ENCODE data around the gene FBXL13. TPM values are rescaled to one million over a fixed set of nuclear protein-coding genes. Genes with fewer than 3 reads are reported as not detected.
A peak's percentile ranks its signal among the peaks of the same experiment; 100 is the strongest.
"Not testable (repeated sequence)": the region's sequence is repeated elsewhere in the genome, so short reads cannot be mapped to it uniquely, and the experiment has no call there.

FBXL13 gene
- total RNA-seq, 1 experiment from 2014 or later, result 0.63 TPM

DNA sequence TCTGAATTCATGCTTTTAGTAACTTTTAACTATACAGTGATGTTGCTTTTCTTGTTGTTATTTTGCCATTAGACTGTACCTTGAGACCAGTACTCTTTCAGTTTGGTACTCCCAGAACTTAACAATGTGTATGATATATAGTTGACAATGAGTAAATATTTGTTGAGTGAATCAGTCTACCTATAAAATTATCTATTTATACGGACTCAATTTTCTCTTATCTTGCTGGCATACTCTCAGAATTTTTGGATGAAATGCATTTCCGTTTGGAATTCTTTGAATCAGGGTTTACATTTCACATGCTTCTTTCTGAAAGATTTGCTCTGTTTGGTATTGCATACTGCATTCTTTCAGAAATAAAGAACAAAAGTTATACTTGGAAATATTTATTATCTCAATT, 209.6 kb downstream of the FBXL13 start:
- DNase-seq (ENCODE audit: low read depth), result no peak

DNA sequence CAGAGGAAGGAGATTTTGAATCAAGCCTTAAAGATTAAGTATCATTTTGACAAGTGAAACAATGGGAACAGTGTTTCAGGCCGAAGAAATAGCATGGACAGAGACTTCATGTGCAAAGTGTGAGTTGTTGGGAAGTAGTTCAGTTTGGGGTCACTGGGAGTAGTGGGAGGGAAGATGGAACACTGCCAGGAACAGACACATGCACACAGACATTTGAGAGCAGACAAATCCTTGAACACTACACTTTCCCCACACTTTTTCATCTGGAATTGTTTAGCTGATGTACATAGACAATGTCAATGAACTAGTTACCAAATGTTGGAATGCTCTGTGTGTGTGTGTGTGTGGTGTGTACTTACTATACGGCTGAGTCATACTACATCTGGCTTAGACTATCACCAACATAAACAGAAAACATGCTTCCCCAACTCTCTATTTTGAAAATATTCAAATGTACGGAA, 214.2 kb downstream of the FBXL13 start:
- peak; percentile 84 for DNase-seq (ENCODE audit: low read depth)

DNA sequence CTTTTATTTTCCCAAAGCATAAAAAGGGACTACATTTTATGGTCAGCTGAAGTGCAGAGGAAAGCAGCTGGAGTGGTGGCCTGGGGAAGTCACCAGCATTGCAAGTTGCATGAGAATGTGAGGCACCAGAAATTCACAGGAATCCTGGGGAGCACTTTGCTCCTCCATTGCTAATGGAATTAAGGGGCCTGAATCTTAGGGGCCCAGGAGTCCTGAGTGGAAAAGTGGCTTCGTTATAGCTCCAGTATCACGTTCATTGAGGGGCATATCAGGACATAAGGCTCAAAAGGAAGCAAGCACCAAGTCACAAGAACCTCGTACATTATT, 214.8 kb downstream of the FBXL13 start:
- DNase-seq (ENCODE audit: low read depth), result no peak

DNA sequence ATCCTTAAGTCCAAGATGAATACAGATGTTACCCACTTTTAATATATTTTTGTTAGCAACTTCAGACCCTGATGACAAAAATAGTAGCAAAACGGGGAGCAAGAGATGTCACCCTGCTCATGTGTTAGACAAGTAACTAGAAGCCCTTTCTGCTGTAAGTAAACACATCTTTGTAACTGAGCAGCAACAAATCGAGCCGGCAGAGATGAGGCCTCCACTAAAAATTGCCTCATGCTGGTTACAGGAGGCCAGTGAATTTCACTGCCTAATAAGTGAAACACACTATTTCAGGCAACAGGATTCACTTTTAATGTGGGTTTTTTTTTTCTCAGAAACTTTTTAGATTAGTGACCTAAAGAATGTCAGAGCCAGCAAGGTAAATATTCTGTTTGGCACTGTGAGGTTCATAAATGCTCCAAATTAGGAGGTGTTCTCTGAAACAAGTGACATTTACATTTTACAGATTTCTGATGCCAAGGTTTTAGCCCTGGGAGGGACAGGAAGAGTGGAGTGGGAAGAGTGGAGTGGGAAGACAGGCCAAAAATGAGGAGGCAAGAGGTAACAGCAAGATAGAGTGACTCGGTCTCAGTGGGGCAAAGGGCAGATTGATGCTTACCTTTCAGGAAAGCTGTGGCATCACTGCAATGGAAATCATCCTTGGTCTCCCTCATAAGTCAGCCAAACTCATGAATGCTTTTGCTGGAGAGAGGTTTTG, 215.4 kb downstream of the FBXL13 start:
- DNase-seq (ENCODE audit: low read depth), result peak; percentile 34

DNA sequence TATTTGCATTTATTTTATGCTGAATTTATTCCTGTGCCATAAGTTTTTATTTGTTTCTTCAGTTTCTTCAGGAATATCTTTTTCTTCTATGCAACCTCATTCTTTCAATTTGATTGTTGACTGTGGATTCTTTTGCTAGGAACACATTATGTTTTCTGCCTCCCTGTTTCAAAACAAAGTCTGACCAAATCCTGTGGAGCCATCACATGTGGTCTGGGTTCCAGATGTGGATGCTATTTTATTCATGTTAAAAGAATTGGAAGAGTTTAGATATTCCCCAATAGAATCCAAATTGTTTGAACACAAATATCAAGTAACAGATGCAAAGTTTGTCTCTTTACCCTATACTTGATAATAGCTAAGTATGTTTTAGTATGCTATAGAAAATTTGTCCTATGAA, 218.6 kb downstream of the FBXL13 start:
- no peak for DNase-seq (ENCODE audit: low read depth)

DNA sequence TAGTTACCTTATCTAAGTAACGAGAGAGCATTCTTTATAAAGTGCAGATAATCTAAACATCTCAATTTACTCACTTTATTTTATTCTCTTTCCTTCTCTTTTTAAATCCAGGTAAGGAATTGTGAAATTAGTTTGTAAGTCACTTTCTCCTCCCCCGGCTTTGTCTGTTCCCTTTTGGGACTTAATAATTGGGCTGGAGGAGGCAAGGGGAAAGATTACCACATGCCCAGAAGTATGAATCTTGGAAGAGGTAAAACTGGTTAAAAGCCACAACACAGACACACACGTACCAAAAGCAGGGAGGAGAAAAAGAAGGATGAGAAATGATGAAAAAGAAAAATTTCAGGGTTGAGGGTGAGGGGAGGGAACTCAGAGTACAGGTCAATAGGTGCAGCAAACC, 225.1 kb downstream of the FBXL13 start:
- DNase-seq (ENCODE audit: low read depth), result no peak

DNA sequence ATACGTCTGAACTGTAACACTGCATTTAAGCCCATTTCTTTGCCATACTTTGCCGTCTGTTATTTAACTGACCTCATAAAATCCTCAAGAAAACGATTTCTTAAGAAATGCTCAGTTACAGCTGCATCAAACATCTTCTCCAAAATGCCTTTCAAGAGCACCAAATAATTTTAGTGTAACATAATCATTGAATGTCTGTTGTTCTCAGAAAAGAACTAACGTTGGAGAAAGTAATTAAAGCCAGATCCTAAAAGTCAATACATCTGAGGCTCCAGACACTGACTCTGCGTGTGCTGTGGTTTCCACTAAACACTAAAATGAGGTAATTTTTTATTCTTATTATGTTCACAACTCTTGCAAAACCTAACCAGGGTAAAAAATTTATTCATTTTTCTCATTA, 225.5 kb downstream of the FBXL13 start:
- DNase-seq (ENCODE audit: low read depth), result no peak

DNA sequence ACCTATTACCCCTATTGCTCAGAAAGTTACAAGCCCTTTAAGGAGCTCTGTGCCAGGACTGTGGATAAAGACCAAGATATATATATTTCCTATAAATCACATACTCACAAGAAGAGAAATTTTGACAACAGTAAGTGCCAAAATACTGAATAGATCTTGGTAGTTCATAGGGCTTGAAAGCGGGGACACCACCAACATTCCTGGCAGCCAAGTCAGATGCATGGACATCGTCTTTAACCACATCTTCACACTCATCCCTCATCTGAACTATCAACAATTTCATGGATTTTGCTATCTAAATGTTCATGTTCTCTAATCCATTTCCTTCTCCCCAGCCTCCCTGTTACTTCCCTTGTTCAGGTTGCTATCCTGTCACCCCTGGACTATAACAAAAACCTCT, 229.2 kb downstream of the FBXL13 start:
- peak; percentile 54 for DNase-seq (ENCODE audit: low read depth)

DNA sequence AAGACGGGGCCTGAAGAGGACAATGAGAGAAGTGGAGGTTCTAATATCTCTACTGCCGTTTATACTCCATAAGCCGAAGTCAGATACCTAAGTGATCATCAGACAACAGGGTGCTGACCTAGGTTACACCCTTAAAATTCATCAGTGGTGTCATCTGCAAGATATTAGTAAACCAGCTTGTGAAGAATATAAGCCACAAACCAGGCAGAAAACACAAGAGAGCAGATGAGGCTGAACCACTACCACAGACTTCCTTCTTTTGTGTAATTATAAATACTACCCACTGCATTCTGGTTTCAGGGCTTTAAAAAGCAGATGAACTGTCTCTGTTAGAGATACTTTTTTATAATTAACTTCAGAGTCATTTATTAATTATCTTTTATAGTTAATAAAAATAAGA, 230.7 kb downstream of the FBXL13 start:
- no peak for DNase-seq (ENCODE audit: low read depth)

DNA sequence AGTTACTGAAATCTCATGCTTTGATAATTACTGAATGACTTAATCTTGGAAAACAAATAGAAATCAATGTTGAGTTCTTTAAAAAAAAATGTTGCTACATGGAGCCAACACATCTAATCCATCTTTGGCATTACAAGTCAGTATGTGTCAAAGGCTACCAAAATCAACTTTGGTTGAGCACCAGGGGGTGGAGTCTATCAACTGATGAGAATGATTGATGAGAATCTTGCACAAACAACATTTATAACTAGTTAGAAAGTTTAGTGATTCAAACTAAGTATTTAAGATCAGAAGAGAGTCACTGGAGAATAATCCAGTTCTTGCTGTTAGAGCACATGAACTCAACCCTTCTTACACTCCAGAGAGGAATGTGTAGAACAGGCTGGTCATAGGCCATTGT, 232.3 kb downstream of the FBXL13 start:
- DNase-seq (ENCODE audit: low read depth), result no peak

DNA sequence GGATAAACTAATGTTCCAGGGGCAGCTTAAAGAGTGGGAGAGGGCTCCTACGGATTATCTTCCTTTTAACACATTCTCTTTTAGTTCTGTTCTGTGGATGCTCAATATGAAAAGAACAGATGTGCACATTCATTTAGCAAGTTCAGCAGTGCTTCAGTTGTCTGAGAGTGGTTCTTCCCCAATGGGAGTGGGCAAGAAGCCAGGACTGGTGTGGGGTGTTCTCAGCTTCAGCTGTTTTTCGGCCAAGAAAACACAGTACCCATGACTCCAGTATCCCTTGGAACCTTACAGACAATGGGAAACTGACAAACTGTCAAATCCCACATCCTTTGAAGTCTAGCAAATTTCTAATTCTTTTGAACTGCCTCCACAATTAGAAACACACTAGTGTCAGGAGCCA, 233.3 kb downstream of the FBXL13 start:
- DNase-seq (ENCODE audit: low read depth), result peak; percentile 97

DNA sequence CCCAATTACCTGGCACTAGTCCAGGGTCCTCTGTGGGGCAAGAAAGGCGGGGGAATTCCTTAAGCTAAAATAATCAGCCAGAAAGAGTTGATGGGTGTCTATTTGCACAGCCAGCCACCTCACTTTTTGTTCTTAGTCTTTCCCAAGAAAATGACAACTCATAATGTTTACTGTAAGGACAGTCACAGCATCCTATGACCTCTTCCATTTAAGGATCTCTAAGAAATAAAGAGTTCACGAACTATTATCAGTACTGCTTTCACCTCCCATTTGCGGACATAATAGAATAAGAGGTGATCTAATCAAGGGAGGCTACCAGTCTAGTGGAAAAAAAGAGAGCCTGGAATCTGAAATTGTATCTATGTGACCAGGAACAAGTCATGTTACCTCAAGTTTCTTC, 234.2 kb downstream of the FBXL13 start:
- DNase-seq (ENCODE audit: low read depth), result no peak

DNA sequence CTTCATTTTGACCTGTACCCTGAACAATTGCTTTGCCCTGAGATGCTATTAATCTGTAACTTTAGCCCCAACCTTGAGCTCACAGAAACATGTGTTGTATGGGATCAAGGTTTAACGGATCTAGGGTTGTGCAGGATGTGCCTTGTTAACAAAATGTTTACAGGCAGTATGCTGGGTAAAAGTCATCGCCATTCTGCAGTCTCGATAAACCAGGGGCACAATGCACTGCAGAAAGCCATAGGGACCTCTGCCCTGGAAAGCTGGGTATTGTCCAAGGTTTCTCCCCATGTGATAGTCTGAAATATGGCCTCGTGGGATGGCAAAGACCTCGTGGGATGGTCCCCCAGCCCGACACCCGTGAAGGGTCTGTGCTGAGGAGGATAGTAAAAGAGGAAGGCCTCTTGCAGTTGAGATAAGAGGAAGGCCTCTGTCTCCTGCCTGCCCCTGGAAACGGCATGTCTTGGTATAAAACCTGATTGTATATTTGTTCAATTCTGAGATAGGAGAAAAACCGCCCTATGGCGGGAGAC, 236.0 kb downstream of the FBXL13 start:
- DNase-seq (ENCODE audit: low read depth), result not testable (repeated sequence)

DNA sequence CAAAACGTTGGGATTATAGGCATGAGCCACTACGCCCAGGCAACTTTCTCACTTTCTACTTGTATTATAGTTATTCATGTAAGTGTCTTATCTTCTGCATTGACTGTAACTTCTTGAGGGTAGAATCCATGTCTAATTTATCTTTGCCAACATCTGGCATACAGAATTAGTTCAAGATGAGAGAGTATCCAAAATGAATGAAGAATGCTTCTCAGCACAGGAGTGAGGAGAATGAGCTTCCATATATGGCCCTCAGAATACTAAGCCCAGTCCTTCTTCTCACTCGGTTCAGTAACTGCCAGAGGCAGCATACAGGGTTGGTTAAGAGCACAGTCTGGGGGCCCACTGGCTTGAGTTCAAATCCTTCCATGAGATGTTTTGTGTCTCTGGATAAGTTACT, 236.8 kb downstream of the FBXL13 start:
- DNase-seq (ENCODE audit: low read depth), result no peak

DNA sequence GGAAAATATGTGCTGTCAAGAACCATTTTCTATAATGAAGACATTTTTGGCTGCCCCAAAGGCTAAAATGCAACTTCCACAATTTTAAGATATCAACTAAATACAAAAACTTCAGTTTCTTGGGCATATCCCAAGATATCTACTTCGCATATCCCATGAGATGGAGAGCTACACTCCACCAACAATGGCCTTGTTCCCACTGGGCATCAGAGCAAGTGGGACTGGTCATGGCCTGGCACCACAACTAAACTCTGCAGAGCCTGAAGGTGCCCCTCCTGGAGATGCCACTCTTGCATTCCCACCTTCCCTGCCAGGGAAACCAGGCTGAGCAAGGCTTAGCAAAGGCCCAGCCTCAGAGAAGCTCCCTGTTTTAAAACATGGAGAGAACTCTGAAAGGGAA, 237.6 kb downstream of the FBXL13 start:
- DNase-seq (ENCODE audit: low read depth), result no peak

DNA sequence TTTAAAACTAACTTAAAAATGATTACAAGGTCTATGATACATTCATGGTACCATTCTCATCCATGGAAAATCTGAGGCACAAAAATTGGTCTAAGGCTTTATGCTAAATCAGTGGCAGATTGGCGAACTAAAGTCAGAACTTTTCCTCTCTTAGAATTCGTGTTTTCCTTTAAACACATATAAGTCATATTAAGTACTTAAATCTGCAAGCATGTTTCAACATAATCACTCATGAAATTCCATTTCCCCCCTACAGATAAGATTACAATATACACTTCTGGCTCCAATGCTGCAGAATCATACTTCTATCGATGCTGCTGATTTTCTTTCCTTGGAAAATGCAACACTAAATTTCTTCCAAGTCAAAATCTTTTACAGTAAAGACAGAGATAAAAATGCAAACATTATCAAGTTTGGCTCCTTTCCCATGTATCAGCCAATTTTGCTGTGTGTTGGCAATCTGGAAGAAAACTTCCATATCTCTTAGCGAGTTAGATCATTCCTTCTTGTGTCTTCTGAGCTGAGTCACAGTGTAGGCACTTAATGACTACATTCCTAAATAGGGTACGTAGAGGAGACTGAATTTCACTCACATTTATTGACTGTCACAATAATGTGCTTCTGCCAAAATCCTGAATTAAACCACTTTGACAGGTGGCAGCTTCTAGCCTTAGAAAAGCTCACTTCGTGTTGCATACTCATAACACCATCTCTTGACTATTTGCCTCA, 238.2 kb downstream of the FBXL13 start:
- peak; percentile 98 for DNase-seq (ENCODE audit: low read depth)

DNA sequence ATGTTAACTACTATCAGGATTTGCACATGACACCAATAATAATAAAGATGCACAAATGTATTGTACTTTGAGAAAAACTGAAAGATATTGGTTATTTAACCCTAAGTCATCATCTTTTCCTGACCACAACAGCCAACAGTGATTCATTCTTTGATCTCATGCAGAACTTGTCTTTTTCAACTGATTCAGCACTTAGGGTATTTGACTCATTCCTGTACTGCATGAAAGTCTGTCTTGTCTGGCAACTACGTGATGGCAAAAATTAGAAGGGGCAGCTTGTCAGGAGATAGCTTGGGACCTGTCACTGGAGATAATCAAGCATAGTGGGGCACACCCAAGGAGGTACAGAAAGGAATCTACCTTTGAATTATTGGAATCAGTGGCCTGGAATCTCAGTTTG, 239.6 kb downstream of the FBXL13 start:
- DNase-seq (ENCODE audit: low read depth), result peak; percentile 96

DNA sequence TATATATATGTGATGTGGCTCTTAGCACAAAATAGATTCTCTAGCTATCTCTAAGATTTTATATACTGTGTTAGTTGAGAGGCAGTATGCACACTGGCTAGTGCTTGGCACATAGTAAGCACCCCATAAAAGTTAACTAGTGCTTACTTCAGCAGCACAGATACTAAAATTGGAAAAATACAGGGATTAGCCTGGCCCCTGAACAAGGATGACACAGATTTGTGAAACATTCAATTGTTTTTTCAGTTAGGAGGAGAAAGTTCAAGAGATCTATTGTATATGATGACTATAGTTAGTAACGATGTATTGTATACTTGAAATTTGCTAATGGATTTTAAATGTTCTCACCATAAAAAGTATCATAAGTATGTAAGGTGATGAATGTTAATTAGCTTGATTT, 240.1 kb downstream of the FBXL13 start:
- peak; percentile 55 for DNase-seq (ENCODE audit: low read depth)

DNA sequence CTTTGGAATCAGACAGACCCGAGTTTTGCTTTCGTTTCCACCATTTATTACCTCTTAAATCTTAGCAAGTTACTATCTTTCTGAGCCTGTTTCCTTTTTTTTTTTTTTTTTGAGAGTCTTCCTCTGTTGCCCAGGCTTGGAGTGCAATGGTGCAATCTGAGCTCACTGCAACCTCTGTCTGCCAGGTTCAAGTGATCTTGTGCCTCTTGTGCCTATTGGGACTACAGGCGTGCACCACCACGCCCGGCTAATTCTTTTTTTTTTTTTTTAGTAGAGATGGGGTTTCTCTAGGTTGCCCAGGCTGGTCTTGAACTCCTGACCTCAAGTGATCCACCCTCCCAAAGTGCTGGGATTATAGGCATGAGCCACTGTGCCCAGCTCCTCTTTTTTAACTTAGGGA, 241.3 kb downstream of the FBXL13 start:
- DNase-seq (ENCODE audit: low read depth), result no peak

DNA sequence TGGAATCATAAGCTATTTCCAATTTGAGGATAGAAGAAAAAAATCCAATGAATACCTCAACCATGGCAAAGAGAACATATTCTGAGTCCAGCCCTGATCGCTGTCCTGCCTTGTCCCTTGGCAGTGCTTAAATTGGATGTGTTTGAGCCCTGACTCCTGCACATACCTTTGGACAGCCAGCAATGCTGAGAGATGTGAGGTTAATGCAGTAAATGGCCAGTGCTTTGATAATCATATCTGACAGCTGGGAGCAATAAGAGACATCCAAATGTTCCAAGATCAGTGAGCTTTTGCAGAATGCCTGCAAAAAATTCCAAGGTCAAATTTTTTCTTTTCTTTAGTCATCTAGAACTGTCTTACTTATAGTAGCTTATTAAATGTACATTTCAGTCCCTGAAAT, 241.9 kb downstream of the FBXL13 start:
- peak; percentile 31 for DNase-seq (ENCODE audit: low read depth)

DNA sequence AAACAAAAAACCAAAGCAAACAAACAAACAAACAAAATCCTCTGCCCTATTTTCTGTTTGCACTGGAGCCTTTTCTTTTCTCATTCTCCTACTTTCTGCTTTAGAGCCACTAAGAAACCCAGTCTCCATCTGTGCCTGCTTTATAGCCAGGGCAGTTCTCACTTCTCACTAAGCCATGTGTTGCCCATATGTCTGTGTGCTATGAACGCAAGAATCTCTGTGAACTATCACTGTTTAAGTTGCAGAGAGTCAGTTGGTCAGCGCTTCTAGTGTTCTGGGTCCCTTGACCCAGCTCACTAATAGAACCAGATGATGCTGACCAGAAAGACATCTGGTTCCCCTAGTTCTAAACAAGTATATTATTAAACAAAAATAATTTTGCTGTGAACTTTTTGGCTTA, 244.4 kb downstream of the FBXL13 start:
- no peak for DNase-seq (ENCODE audit: low read depth)

DNA sequence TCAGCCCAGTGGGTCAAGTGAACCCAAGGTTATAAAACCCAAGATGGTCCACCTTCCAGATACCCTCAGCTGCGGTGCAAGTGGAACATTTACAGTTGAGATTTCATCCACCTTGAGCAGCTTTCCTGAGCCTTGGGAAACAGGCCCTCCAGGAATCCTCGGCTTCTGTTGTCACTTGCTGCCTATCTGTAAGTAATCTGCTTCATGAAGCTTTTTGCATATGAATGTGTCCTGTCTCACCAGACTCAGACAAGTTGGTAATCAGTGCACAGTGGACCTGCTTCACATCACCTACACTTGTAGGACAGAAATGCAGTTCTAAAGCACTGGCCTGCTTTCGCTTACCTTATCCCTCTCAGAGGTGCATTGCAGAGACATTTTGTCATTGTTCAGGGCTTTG, 245.5 kb downstream of the FBXL13 start:
- no peak for DNase-seq (ENCODE audit: low read depth)

DNA sequence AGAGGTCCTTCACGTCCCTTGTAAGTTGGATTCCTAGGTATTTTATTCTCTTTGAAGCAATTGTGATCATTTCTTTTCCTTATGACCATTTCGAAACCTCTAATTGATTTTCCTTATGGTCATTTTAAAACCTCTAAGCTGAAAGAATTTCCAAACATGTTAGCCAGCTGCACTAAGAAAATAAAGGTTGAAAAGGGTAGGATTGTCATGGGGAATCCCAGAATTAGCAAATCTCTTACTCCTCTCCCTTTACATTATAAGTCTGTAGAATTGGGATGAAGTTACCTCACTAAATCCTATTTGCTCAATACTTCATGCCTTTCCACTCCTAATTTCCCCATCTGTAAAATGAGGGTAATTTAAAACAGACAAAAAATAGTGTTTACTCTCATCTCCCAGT, 246.3 kb downstream of the FBXL13 start:
- DNase-seq (ENCODE audit: low read depth), result no peak

Measured in LHCN-M2 (cell line).